Esophagus squamous epithelium (tissue), 5 donors: ENCODE measurements around the gene RALY. TPM values are rescaled to one million over a fixed set of nuclear protein-coding genes. Genes with fewer than 3 reads are reported as not detected.
A peak's percentile ranks its signal among the peaks of the same experiment; 100 is the strongest.

Experiments used
- DNase-seq: peaks from one replicate; lab custom pipeline; 2025; lab: John Stamatoyannopoulos, UW
- H3K27ac ChIP-seq, 4 donors: fragments of 200-600 bp; sonication (generic); one replicate each; pipeline ENCODE4 v1.5.1; 2016 to 2019; ENCODE audit warnings: mild to moderate bottlenecking in 1 of 4
- H3K27me3 ChIP-seq, 4 donors: fragments of 200-600 bp; sonication (generic); 1 replicate in 3 of 4; 2 replicates in 1 of 4; pipeline versions ENCODE4 v1.5.1 to v1.6.0; 2017 to 2021; ENCODE audit warnings: antibody characterized with exemption in 1 of 4
- H3K36me3 ChIP-seq, 3 donors: fragments of 200-600 bp; sonication (generic); one replicate each; pipeline ENCODE4 v1.5.1; 2016 to 2019
- H3K4me1 ChIP-seq, 3 donors: fragments of 200-600 bp; sonication (generic); one replicate each; pipeline ENCODE4 v1.5.1; 2017 to 2019
- H3K4me3 ChIP-seq, 4 donors: fragments of 200-600 bp; sonication (generic); 1 replicate in 3 of 4; 2 replicates in 1 of 4; pipeline ENCODE4 v1.5.1; 2016 to 2019; ENCODE audit warnings: mild to moderate bottlenecking in 2 of 4, moderate library complexity in 1 of 4
- H3K9me3 ChIP-seq, 3 donors: fragments of 200-600 bp; sonication (generic); one replicate each; pipeline ENCODE4 v1.5.1; 2016 to 2019
- CTCF ChIP-seq, 6 experiments: fragments of 450-650 bp in 4 of 6; fragments of 200-600 bp in 2 of 6; sonication (generic) in 2 of 6; IDR thresholded peaks; one replicate each; pipeline ENCODE4 v1.5.1; 2016 to 2019; ENCODE audit warnings: antibody characterized with exemption in 6 of 6, mild to moderate bottlenecking in 4 of 6, moderate library complexity in 4 of 6
- POLR2A ChIP-seq, 4 donors: fragments of 450-650 bp; IDR thresholded peaks; one replicate each; pipeline ENCODE4 v1.6.1; 2017; ENCODE audit warnings: antibody characterized with exemption in 4 of 4, mild to moderate bottlenecking in 4 of 4, moderate library complexity in 3 of 4
- WGBS, 2 donors: methylation state at CpG; one replicate each; pipeline ENCODE4 v1.1.5; 2018; 5-methylcytosine and 5-hydroxymethylcytosine counted together
- intact Hi-C: fragments of 100-400 bp; cut with DNase I; formaldehyde crosslinking; loops from one replicate; pipeline ENCODE4 v1.15.0; 2022
- total RNA-seq, 4 donors: library from RNA; depleted of rRNA; stranded (reverse); fragments of >200 nt; gene quantifications; one replicate each; pipeline ENCODE4 v1.1.0, GENCODE V29; 2016
- donor health status: DM: yes; HTN: yes; CAD: no.

RALY gene
- 100 to 1,000 TPM in 2 of 4 donors, 10 to 100 TPM in 2; 70.3 to 100 (median 88.2) TPM for total RNA-seq

GRCh38 chr20:33993576-33994221 is at the start of gene RALY:
RALY (plus strand) TSS chr20:33993911; CDS start chr20:34072075, 78,164 bp downstream.
- TF ChIP-seq POLR2A (IDR thresholded peaks at IDR 0.05) (peak in 3 of 4 donors; percentile 84 to 98 (median 94)), CTCF (IDR thresholded peaks at IDR 0.05) (no peak)
- Histone ChIP-seq H3K9me3 (no peaks in the 10 kb centered on the region), H3K36me3 (peaks cover 0 to 6% (median 0%) of the 10 kb centered on the region in 3 donors), H3K4me3 (peak within 1 kb of the TSS; percentile 77 to 95 (median 88)), H3K27me3 (no peaks in the 10 kb centered on the region), H3K4me1 (peaks cover 10 to 63% (median 42%) of the 10 kb centered on the region in 3 donors), H3K27ac (peak within 1 kb of the TSS; percentile 98 to 100 (median 98))
- WGBS, 2 donors: 0% methylated on average over 9 of the region's 72 CpGs; no CpG with 5 or more reads in 1 of the 2 donors
- intact Hi-C loops: no loop called here
- peak; percentile 96 for DNase-seq

GRCh38 chr20:33944914-33945313 is 48.8 kb upstream of the RALY start:
- no peak for TF ChIP-seq POLR2A (IDR thresholded peaks at IDR 0.05)
- TF ChIP-seq CTCF (IDR thresholded peaks at IDR 0.05): no peak

GRCh38 chr20:33945391-33946081 is 48.2 kb upstream of the RALY start:
- Histone ChIP-seq H3K36me3 (no peaks in the 10 kb centered on the region), H3K4me3 (no peak overlapping the region), H3K4me1 (no peaks in the 10 kb centered on the region), H3K27me3 (no peaks in the 10 kb centered on the region), H3K9me3 (peaks cover 0 to 16% (median 0%) of the 10 kb centered on the region in 3 donors), H3K27ac (no peak overlapping the region)
- intact Hi-C loops: no loop called here
- DNase-seq: no peak
- TF ChIP-seq POLR2A (IDR thresholded peaks at IDR 0.05): no peak
- WGBS, 2 donors: 67 to 83% methylated on average over 5 of the region's 5 CpGs

More at GRCh38 chr20:33944914-33945313, 48.8 kb upstream of the RALY start:
- Histone ChIP-seq H3K4me1 (no peaks in the 10 kb centered on the region), H3K27ac (no peak overlapping the region), H3K4me3 (no peak overlapping the region), H3K9me3 (peaks cover 0 to 16% (median 0%) of the 10 kb centered on the region in 3 donors), H3K27me3 (no peaks in the 10 kb centered on the region), H3K36me3 (no peaks in the 10 kb centered on the region)
- intact Hi-C loops: no loop called here
- no peak for DNase-seq
- 75 to 76% methylated on average over 5 of the region's 5 CpGs for WGBS, 2 donors

GRCh38 chr20:33947709-33948295 is 45.9 kb upstream of the RALY start:
- H3K9me3 ChIP-seq: peaks cover 0 to 16% (median 0%) of the 10 kb centered on the region in 3 donors
- intact Hi-C loops: no loop called here
- H3K27ac ChIP-seq: no peak overlapping the region
- DNase-seq: no peak
- H3K36me3 ChIP-seq: no peaks in the 10 kb centered on the region
- WGBS, 2 donors: 31 to 38% methylated on average over 2 of the region's 2 CpGs
- TF ChIP-seq CTCF (IDR thresholded peaks at IDR 0.05) (peak in 5 of 6 experiments; percentile 18 to 57 (median 26)), POLR2A (IDR thresholded peaks at IDR 0.05) (no peak)
- no peak overlapping the region for H3K4me3 ChIP-seq
- no peaks in the 10 kb centered on the region for H3K27me3 ChIP-seq
- H3K4me1 ChIP-seq: no peaks in the 10 kb centered on the region

GRCh38 chr20:33948480-33948879 is 45.2 kb upstream of the RALY start:
- no peak overlapping the region for H3K27ac ChIP-seq
- no peaks in the 10 kb centered on the region for H3K36me3 ChIP-seq
- no peaks in the 10 kb centered on the region for H3K4me1 ChIP-seq
- no peak overlapping the region for H3K4me3 ChIP-seq
- WGBS, 2 donors: 70 to 74% methylated on average over 2 of the region's 2 CpGs
- intact Hi-C loops: no loop called here
- peaks cover 0 to 16% (median 0%) of the 10 kb centered on the region in 3 donors for H3K9me3 ChIP-seq
- no peak for DNase-seq
- TF ChIP-seq POLR2A (IDR thresholded peaks at IDR 0.05) (no peak), CTCF (IDR thresholded peaks at IDR 0.05) (no peak)
- no peaks in the 10 kb centered on the region for H3K27me3 ChIP-seq
